Panc1 (cell line): ENCODE measurements around the gene DNAJC27. TPM values are rescaled to one million over a fixed set of nuclear protein-coding genes. Genes with fewer than 3 reads are reported as not detected.

ENCODE experiments used
- ATAC-seq: fragments of 200-7000 bp; cut with Tn5 transposase; 2 replicates; pipeline ENCODE4 v1.9.1; 2020; ENCODE audit warnings: mild to moderate bottlenecking, moderate library complexity
- BruUV-seq: library from RNA; stranded (reverse); fragments of 400-500 nt; replicated peaks from 2 replicates; lab custom pipeline; 2021; lab: Mats Ljungman, UMichigan
- CTCF ChIA-PET: fragments of 300-600 bp; sonication (Branson Sonifier 250); formaldehyde crosslinking; loops from one replicate; lab custom pipeline; 2022; ENCODE audit warnings: antibody characterized with exemption; lab: Charles Lee
- POLR2A ChIA-PET: fragments of 300-600 bp; sonication (Branson Sonifier 250); formaldehyde crosslinking; loops from one replicate; lab custom pipeline; 2022; ENCODE audit warnings: antibody characterized with exemption; lab: Charles Lee
- DNase-seq: peaks from one replicate; pipeline ENCODE4 v3.0.0-alpha.2; 2010; ENCODE audit warnings: low read depth, low spot score
- H3K27ac ChIP-seq: 2 replicates; pipeline ENCODE4 v1.5.1; 2011; ENCODE audit warnings: mild to moderate bottlenecking, low read length, inconsistent platforms
- H3K27me3 ChIP-seq: fragments of 200-500 bp; sonication (Bioruptor generic); 2 replicates; pipeline ENCODE4 v1.6.0; 2014; ENCODE audit warnings: low read length, inconsistent platforms; ENCODE audit not compliant: control insufficient read depth, insufficient read depth
- H3K36me3 ChIP-seq: fragments of 200-500 bp; sonication (Bioruptor generic); 2 replicates; pipeline ENCODE4 v1.5.1; 2014; ENCODE audit warnings: inconsistent platforms, mild to moderate bottlenecking, low read length, moderate library complexity; ENCODE audit not compliant: control insufficient read depth, insufficient read depth
- H3K4me1 ChIP-seq: 2 replicates; pipeline ENCODE4 v1.5.1; 2011; ENCODE audit warnings: inconsistent platforms, mild to moderate bottlenecking, low read length, moderate library complexity; ENCODE audit not compliant: control insufficient read depth, insufficient read depth
- H3K4me3 ChIP-seq, 2 experiments: 2 replicates each; pipeline ENCODE4 v1.5.1; 2011 to 2012; ENCODE audit warnings: low read depth in 2 of 2, low read length in 2 of 2, mild to moderate bottlenecking in 2 of 2, inconsistent platforms in 1 of 2, moderate library complexity in 1 of 2
- H3K9me3 ChIP-seq: fragments of 200-500 bp; sonication (Bioruptor generic); 2 replicates; pipeline ENCODE4 v1.5.1; 2014; ENCODE audit warnings: low read depth, mild to moderate bottlenecking, inconsistent platforms, low read length, moderate library complexity; ENCODE audit not compliant: control insufficient read depth, insufficient read depth
- POLR2AphosphoS5 ChIP-seq: IDR thresholded peaks from 2 replicates; pipeline ENCODE4 v1.6.1; 2012; ENCODE audit warnings: mild to moderate bottlenecking, low read depth, low read length, moderate library complexity
- SIN3A ChIP-seq: IDR thresholded peaks from 2 replicates; pipeline ENCODE4 v1.6.1; 2012; ENCODE audit warnings: low read depth, mild to moderate bottlenecking, low read length, moderate library complexity, borderline replicate concordance; ENCODE audit not compliant: insufficient read depth
- TCF7L2 ChIP-seq: IDR thresholded peaks from 2 replicates; pipeline ENCODE4 v1.6.1; 2011; ENCODE audit warnings: mild to moderate bottlenecking, low read depth, low read length, inconsistent platforms
- in situ Hi-C: cut with HindIII; loops from 2 replicates; pipeline ENCODE4 v1.10.0; 2016; ENCODE audit warnings: low sequenced_read_pairs, low pct_unique_long_range_greater_than_20kb
- intact Hi-C: fragments of 100-400 bp; cut with micrococcal nuclease; formaldehyde crosslinking; loops from one replicate; pipeline ENCODE4 v1.10.0; 2022; ENCODE audit not compliant: unreplicated experiment
- total RNA-seq: library from RNA; stranded (reverse); gene quantifications from one replicate; pipeline ENCODE4 v1.2.1, GENCODE V29; 2021; ENCODE audit not compliant: unreplicated experiment
- TF ChIP-seq, protein P1 (sequence below), 2 experiments: IDR thresholded peaks; 2 replicates each; pipeline ENCODE4 v1.6.1; 2011 to 2012; ENCODE audit warnings: low read depth in 2 of 2, control low read depth in 1 of 2, low read length in 1 of 2, mild to moderate bottlenecking in 1 of 2, moderate library complexity in 1 of 2; ENCODE audit not compliant: insufficient read depth in 1 of 2
- TF ChIP-seq, protein P2 (sequence below): fragments of 450-650 bp; IDR thresholded peaks from 2 replicates; pipeline ENCODE4 v1.5.1; 2017; ENCODE audit warnings: mild to moderate bottlenecking

The DNAJC27 gene
- total RNA-seq, 1 experiment from 2014 or later: 4.9 TPM

DNA sequence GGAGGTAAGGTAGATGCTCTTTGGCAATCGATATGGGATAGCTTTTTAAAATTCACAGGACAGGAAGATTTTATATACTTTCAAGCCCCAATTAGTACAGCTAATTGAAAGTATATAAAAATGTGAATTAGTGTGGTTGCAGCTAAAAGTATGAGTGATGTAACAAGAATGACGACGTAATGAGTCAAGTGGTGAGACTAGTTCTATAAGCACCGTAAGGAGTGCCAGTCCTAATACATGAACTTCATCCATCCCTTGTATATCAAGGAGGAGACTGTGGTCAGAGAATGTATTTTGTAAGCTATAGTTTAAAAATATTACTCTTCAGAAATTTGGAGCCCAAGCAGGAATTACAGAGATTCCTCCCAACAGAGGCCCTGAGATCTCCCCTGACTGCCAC lies 25.8 kb downstream of the DNAJC27 start:
- no peak overlapping the region for H3K27ac ChIP-seq
- no peak overlapping the region for H3K4me3 ChIP-seq
- ATAC-seq: no peak
- H3K27me3 ChIP-seq: no peaks in the 10 kb centered on the region
- POLR2A ChIA-PET: no interaction called here
- no TSS peak for BruUV-seq
- DNase-seq: no peak
- no peaks in the 10 kb centered on the region for H3K9me3 ChIP-seq
- in situ Hi-C loops (no loop called here), intact Hi-C loops (no loop called here)
- TF ChIP-seq, protein P1, sequence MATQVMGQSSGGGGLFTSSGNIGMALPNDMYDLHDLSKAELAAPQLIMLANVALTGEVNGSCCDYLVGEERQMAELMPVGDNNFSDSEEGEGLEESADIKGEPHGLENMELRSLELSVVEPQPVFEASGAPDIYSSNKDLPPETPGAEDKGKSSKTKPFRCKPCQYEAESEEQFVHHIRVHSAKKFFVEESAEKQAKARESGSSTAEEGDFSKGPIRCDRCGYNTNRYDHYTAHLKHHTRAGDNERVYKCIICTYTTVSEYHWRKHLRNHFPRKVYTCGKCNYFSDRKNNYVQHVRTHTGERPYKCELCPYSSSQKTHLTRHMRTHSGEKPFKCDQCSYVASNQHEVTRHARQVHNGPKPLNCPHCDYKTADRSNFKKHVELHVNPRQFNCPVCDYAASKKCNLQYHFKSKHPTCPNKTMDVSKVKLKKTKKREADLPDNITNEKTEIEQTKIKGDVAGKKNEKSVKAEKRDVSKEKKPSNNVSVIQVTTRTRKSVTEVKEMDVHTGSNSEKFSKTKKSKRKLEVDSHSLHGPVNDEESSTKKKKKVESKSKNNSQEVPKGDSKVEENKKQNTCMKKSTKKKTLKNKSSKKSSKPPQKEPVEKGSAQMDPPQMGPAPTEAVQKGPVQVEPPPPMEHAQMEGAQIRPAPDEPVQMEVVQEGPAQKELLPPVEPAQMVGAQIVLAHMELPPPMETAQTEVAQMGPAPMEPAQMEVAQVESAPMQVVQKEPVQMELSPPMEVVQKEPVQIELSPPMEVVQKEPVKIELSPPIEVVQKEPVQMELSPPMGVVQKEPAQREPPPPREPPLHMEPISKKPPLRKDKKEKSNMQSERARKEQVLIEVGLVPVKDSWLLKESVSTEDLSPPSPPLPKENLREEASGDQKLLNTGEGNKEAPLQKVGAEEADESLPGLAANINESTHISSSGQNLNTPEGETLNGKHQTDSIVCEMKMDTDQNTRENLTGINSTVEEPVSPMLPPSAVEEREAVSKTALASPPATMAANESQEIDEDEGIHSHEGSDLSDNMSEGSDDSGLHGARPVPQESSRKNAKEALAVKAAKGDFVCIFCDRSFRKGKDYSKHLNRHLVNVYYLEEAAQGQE (IDR thresholded peaks at IDR 0.05; ENCODE audit: insufficient read depth in 1 of 2, low read depth in 2 of 2, low read length in 1 of 2): no peak
- TF ChIP-seq SIN3A: no peak
- TF ChIP-seq, protein P2, sequence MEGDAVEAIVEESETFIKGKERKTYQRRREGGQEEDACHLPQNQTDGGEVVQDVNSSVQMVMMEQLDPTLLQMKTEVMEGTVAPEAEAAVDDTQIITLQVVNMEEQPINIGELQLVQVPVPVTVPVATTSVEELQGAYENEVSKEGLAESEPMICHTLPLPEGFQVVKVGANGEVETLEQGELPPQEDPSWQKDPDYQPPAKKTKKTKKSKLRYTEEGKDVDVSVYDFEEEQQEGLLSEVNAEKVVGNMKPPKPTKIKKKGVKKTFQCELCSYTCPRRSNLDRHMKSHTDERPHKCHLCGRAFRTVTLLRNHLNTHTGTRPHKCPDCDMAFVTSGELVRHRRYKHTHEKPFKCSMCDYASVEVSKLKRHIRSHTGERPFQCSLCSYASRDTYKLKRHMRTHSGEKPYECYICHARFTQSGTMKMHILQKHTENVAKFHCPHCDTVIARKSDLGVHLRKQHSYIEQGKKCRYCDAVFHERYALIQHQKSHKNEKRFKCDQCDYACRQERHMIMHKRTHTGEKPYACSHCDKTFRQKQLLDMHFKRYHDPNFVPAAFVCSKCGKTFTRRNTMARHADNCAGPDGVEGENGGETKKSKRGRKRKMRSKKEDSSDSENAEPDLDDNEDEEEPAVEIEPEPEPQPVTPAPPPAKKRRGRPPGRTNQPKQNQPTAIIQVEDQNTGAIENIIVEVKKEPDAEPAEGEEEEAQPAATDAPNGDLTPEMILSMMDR: no peak
- no peak for TF ChIP-seq TCF7L2
- no peak for TF ChIP-seq POLR2AphosphoS5
- 0 out of 2 replicates have a peak, but pooled peaks cover 2% of the 10 kb centered on the region for H3K36me3 ChIP-seq
- no peaks in the 10 kb centered on the region for H3K4me1 ChIP-seq
- CTCF ChIA-PET: interaction anchor here (0.9 kb wide), 1 partner anchor 172 kb away, joined by 3 read pairs; no protein-coding TSS in a partner anchor

DNA sequence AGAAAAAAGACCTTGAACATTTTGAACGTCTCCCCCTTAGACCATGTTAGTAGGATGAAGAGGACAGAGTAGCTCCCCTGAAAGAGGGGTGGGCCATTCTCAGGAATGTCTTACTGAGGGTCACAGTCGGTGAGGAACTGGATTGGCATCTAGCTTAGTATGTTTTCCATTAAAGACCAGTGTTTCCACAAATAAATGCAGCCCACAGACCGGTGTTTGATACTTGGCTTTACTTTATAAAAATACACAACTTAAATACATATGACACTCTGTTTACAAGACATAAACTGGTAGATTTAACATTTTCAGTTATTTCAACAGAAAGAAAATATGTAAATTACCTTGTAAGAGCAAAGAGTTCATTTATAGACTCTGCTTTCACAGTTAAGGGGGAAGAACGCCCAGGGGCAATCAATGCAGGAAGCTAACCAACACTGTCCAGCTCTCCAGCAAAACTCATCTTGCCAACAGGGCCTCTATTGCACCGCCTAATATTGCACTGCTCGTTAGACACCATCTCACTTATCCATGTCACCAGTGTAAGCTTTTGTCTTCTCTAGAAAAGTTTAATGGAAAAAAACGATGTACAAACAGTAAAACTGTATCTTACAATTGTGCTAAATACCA lies 28.2 kb downstream of the DNAJC27 start:
- intact Hi-C loops: no loop called here
- Histone ChIP-seq H3K27me3 (no peaks in the 10 kb centered on the region), H3K4me3 (no peak overlapping the region), H3K27ac (no peak overlapping the region), H3K4me1 (no peaks in the 10 kb centered on the region), H3K36me3 (0 out of 2 replicates have a peak, but pooled peaks cover 2% of the 10 kb centered on the region), H3K9me3 (no peaks in the 10 kb centered on the region)
- ATAC-seq (no peak), DNase-seq (no peak)
- TF ChIP-seq SIN3A (no peak), TCF7L2 (no peak), POLR2AphosphoS5 (no peak)
- TF ChIP-seq, protein P1 (IDR thresholded peaks at IDR 0.05; ENCODE audit: insufficient read depth in 1 of 2, low read depth in 2 of 2, low read length in 1 of 2): no peak
- TF ChIP-seq, protein P2: no peak
- in situ Hi-C loops: no loop called here
- ChIA-PET POLR2A (interaction anchor here (0.6 kb wide), 1 partner anchor 184 kb away, joined by 9 read pairs; no protein-coding TSS in a partner anchor), CTCF (interaction anchor here (0.6 to 0.7 kb wide), 2 partner anchors 34 to 730 kb away, joined by 3 to 11 read pairs; no protein-coding TSS in a partner anchor)
- no TSS peak for BruUV-seq
